GM04503 (cell line): Measurements from ENCODE around the gene CACNA1D.

Experiments
- DNase-seq: peaks from one replicate; pipeline ENCODE4 v3.0.0-alpha.2; 2012; ENCODE audit warnings: low read depth

Gene CACNA1D

DNA sequence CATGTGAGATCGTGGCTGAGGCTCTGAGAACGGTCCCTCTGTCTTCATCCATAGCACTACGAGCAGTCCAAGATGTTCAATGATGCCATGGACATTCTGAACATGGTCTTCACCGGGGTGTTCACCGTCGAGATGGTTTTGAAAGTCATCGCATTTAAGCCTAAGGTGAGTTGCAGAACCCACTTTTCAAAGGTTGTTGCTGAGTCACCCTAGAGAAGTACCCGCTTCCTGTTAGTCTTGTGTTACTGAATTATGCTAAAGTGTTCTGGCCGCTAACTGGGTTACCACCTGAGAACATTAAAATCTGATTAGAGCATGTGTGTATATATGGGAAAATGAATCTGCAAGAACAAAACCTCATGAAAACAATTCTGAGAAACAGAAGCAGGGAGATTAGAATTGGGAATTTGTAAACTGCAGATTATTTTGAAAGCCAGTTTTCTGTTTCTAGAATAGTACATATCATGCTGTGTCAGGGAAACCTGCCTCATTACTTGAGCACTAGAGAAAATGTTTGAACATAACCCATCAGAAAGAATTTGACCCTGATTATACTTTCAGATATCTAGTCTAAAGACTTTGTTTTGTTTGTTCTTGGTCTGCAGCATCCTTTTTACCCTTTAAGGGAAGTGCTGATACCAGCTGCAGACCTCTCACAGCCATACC, 259.2 kb downstream of the CACNA1D start:
- DNase-seq = no peak

DNA sequence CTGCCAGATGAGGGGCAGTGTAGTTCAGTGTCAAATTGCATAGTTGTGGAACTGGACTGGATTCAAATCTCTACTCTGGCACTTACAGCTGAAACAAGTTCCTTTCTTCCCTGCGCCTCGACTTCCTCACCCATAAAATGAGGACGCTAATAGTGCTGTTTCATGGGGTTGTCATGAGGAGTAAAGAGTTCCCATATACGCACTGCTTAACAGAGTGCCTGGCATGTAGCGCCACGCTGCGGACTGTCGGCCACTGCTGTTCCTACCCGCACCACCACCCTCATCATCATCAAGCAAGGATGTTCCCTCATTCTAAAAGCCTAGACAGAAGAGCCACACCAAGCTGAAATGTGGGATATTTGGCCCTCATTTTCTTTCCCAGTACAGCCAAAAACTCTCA, 259.9 kb downstream of the CACNA1D start:
- no peak for DNase-seq

DNA sequence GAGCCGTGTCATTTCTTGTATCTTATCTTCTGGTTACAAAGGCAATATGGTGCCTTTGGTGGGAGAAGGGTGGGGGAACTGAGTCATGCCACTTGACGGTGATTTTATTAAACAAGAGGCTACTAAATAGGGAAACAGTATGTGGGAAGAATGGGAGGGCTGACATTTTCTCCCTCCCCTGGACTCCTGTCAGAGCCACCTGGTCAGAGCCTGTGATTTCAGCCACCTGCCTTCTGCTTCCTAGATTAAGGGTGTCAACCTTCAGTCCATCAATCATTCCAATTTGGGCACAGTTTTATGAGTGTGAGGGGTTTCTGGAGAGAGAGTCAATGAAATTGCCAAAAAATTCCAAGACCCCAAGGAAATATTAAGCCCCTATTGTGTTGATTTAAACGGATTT, 264.4 kb downstream of the CACNA1D start:
- no peak for DNase-seq

DNA sequence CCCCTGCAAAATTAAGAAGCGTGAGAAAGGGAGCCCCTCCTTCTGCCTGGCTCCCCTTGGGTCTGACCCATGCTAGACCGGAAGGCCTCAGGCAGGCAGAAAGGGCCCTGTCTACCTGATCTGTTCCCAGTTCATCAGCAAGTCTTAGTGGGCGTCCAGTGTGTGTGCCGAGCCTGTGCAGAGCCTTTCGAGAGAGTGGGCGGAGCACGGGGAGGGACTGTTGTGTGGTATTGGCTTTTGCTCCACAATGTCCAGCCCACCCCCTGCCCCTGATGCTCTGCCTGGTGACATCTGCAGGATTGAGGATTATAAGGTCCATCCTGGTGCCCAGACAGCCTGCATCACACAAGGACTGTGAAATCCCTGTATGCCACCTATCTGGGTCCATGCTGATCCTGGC, 268.9 kb downstream of the CACNA1D start:
- DNase-seq = no peak

DNA sequence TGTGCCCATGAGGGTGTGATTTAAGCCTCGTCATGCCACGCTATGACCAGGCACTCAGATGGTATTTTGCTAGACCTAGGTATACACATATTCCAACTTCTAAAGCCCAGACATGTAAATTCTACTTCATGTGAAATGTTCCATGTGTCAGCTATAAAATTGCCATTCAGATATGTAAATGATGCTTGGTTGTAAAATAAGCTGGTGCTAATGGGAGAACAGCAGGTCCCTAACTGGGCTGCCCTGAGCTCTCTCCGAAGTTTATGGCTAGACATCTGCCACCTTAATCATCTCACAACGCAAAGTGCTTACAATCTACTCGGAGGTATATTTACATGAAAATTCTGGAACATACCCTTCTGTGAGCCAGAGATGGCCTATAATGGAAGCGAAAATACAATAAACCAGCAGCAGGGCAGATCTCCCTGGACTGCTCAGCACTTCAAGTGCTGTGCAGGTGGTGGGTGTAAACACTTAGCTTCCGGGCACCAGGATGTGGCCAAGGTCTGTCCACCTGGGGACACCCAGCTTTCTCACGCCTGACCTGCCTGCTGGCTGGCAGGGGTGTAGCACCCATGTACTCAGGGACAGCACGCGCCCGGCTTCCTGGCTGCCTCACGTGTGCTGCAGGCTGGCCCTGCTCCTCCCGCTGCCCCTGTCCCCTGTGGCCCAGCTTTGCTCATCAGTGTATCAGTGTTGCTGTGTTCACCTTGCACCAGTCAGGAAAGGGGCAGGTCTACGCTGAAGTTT, 269.8 kb downstream of the CACNA1D start:
- DNase-seq = no peak

DNA sequence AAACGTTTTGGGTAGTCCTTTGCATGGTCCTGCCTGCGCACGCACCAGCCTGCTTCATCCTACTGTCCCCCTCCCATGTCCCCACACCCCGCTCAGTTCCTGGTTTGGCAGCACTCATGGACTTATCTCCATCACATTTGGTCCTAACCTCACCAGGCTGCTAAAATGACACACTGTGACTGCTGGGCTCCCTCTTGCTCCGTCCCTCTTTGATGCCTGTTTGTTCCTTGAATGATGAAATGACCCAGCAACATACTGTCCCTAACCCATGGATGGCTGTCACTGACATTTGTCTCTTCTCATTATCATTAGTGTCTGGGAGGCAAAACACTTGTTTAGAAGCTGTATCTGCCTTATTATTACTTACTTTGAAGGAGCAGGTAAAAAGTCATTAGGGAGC, 271.3 kb downstream of the CACNA1D start:
- no peak for DNase-seq

DNA sequence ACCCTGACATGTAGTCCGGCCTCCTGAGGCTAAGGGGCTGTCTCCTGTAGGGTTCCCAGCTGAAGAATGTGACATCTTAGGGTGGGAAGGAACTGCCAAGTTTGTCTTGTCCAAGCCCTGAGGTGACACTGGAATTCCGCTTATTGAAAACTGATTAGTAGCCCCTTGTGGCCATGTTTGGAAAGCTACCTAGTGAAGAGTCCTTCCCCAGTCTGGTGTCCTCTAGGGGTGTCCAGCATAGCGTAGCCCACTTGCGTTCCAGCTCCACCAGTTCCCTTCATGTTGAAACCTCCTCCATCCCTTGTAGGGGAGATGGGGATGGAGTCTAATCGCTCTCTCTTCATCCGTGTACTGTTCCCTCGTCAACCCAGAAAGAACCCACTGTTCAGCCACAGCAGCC, 272.3 kb downstream of the CACNA1D start:
- no peak for DNase-seq

DNA sequence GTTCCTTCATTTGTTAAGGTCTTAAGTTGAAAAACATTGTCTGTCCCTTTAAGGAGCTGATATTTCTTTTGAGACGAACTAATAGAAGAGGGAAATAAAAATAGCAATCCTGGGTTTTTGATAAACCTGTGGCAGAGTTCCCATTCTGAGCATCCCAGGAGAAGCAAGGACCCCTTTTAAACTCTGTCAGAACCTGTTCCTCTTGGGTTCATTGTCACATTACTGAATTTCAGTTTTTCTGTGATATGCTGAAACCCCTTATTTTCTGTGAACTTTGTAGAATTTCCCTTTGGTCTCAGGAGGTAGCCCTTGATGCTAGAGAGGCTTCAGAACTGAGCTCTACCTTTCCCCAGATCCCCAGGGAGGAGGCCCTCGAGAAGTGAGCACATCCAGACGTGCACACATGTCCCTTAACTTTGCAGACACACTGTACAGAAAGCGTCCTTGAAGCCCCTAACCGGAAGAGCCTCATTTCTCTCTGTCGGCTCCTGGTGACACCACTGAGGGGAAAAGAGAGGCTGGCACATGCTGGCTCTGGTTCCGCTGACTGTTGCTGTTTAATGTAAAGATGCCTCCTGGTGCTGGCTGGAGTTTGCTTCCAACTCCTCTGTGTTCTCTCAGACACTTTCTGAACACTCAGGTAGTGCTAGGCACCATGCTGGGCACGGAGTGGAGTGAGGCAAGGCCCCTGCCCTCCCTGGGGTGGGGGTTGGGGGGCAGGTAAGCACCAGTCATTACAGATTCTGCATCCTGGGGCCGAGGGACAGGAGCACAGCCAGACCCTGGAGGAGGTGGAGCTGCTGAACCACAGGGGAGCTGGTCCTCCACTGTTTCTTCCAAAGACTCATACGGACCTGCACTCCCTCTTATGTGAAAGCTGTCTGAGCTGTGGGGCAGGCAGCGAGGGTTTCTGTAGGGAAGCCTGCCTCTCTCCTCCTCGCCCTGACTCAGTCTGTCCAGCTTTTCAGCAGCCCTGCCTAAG, 274.4 kb downstream of the CACNA1D start:
- DNase-seq = no peak

DNA sequence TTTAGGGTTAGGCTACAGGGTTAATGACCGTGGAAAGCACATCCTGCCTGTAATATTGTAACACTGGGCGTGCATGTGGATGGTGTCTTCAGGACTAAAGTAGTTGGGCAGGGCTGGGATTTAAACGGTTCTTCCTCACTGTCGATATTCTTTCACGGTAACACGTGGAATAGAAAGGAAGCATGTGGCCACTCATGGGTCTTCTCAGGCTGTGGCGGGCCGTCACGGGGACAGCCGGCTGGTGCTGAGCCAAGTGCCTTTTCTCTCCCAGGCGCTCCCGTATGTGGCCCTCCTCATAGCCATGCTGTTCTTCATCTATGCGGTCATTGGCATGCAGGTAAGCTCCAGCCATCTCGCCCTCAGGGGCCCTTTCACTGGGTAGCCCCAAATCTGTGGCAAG, 278.2 kb downstream of the CACNA1D start:
- no peak for DNase-seq

DNA sequence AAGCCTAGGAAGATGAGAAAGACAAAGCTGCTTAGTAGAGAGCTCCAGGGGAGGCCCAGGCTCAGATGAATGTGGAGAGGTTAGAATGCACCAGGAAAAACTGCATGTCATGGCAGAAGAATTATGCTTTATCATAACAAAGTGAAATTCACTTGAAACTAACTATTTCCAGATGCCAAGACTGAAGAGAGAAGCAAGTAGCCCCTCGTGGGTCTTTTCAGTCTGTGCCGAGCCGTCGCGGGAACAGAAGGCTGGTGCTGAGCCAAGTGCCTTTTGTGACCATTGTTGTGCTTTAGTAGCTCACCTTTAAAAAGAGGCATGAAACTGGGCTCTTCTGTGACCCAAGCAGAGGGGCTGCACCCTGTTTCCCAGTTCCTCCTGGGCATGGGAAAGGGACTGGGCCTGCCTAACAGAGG, 278.6 kb downstream of the CACNA1D start:
- DNase-seq = no peak

DNA sequence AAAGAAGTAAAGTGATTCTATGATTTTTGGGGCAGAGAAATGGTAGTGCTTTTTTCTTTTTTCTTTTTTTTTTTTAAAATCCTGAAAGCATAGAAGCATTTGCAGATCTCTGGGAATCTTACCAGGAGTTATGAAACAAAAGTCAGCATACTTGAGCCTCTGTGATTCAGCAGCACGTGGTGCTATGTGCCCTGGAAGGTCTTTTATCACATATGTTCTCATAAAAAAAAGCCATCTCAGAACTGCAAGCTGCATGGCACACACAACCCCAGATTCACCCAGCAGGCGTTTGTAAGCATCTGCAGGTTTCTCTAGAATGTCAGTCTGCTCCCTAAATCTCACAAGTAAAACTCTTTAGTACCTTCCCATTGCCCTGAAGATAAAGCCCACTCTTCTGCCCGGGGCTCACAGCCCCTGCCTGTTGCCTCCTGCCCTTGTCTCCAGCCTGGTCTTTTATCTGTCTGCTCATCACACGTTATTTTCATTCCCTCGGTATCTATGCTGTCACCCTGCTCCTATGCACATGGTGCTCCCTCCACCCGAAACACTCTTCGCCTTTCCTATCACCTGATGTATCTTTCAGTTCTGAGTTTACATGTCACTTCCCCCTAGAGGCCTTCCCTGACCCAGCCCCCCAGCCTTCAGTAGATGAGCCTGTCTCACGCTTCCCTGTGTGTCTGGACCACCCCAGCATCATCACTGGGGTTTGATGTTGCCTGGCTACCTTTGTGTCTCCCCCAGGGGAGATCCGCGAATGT, 279.4 kb downstream of the CACNA1D start:
- peak; percentile 86 for DNase-seq

DNA sequence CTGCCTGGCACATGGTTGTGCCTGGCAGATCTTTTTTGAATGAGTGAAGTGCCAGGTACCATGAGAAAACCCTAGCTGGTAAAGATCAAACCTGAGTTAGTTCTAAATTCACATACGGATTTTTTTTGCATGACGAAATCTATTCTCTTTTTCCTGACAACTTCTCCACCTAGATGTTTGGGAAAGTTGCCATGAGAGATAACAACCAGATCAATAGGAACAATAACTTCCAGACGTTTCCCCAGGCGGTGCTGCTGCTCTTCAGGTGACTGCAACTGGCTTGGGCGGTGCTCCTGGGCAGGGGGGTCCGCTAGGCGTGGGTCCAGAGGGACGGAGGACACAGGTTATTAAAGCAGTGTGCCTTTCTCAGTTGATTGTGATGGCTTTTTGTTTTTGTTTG, 280.0 kb downstream of the CACNA1D start:
- no peak for DNase-seq

DNA sequence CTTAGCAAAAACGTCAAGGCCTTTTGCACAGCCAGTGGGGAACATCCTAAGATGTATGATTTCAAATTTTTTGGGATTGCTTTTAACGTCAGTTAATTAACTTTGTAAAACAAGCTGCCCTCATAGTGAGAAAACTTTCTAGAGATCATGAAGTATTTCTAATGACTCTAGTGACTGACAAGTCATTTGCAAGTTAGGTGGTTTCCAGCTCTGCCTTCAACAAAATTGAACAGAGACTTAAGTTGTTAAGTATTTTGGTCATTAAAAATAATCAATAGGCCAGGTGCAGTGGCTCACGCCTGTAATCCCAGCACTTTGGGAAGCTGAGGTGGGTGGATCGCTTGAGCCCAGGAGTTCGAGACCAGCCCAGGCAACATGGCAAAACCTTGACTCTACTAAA, 280.6 kb downstream of the CACNA1D start:
- no peak for DNase-seq

DNA sequence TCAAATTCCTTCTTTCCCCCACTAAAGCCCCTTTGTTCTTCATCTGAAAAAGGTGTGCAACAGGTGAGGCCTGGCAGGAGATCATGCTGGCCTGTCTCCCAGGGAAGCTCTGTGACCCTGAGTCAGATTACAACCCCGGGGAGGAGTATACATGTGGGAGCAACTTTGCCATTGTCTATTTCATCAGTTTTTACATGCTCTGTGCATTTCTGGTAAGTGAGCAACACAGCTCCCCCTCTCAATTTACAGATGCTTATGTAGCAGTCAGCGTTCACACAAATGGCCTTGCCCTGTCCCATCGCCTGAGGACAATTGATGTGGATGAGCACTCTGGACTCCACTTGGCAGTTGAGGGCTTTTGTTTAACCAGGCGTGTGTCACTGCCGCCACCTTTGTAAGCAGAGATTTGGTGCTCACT, 281.4 kb downstream of the CACNA1D start:
- no peak for DNase-seq

DNA sequence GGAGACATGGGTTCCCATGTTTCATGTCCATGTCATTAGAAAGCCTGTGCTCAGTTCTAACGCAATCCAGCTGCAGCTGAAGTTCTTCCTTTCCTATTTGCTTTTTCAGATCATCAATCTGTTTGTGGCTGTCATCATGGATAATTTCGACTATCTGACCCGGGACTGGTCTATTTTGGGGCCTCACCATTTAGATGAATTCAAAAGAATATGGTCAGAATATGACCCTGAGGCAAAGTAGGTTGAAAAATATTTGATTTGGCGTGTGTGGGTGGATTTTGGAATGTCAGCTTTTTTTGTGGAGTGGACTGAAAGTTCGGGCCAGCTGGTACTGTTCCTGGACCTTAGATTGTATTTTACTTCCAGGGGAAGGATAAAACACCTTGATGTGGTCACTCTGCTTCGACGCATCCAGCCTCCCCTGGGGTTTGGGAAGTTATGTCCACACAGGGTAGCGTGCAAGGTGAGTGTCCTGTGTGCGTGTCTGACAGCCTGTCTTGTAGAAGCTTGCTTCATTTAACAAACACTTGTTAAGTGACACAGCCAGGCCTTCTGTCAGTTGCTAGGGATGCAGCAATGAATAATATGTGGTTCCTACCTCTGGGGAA, 282.2 kb downstream of the CACNA1D start:
- DNase-seq = peak; percentile 84

DNA sequence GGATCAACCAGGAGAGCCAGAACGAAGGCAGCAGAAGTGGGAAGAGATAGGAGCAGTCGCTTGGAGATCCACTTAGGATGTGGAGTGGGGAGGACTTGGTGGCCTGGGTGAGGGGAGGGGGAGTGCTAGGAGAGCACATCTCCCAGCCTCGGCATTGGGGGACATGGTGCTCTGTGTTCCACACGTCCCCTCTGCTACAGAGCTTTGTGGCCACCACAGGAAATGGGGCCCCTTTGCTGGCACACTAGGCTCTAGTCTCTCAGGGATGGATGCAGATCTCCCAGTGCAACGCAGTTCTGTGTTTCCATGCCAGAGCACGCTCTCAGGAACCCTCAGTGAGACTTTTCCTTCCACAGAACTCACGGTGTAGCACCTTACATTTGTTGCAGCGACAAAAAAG, 283.1 kb downstream of the CACNA1D start:
- DNase-seq = no peak

DNA sequence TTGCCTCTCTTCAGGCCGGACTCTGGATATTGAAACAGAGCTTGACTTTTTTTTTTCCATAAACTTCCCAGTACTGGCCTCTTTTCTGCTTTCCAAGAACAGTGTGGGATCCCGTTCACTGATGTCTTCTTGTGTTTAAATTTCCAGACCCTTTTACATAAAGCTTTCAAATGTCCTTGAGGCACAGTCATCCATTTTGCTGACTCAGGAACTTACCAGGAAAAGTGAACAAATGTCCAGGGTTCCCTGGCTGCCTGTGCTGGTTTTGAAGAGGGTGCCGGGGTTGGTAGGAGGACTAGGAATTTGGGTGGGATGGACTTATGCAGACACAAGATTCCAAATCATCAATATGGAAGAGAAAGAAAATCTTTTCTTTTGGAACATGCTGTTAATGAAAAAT, 283.7 kb downstream of the CACNA1D start:
- no peak for DNase-seq

DNA sequence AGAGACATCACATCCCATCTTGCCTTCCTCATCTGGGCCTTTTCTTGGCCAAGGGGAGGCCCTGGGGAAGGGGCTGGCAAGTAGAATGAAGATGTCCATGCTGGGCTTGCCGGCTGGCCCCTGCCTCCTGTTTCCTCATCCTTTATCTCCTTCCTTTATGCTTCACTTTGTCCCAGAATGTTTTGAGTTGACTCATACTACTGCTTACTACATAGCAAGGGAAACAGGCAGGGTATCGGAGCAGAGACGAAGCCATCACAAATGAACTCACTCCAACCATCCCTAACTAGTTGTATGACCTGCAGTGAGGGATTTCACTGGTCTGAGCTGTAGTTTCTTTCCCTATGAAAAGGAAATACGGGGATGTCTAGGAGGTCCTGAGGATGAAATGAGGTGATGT, 285.8 kb downstream of the CACNA1D start:
- no peak for DNase-seq

DNA sequence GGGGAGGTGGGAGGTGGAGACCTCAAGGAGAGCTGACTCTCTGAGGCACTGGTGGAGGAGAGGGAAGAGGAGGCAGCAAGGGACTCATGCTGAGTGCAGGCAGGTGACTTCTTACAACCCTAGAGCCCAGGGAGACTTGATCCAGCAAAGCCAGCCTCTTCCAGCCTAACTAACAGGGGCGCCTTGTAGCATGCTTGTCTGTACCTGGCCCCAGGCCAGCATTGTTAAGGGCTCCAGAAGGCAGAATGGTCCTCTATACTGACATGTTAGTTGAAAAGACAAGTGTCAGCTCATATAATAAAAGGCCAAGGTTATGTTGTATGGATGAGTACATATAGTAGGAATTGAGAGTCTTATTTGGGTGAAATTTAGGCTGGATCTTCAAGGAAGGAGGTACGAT, 286.4 kb downstream of the CACNA1D start:
- no peak for DNase-seq

DNA sequence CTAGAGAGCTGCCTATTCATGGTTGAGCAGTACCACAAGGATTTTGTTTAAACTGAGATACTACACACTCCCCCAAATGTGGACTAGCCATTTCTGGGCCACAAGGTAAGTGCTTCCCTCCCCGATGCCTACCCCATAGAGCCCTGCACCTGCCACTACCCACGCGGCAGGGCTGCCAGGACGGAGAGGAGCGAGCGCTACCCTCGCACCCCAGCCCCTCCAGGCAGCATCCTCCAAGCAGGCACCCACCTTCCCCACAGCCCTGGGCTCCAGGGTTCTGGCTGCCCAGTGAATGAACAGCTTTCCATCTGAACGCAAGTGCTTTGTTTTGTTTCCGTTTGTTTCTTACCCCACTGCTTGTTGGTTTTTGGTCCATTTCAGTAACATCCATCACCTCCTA, 292.6 kb downstream of the CACNA1D start:
- DNase-seq = no peak

DNA sequence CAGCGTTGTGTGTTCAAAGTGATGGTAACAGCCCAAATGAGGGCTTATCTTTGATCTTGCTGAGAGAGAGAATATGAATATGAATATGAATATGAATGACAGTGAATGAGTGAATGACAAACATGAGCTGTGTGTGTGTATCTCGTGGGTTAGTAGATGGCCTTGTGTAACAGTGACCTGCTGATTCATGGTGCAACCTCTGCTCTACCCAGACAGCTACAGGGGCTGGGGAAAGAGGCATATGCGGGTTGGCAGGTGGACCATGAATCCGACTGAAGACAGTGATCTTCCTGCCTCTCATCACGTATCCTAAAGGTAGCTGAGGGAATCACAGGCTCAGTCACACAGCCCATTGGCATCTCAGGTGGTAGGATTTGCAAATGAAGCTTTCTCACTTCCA, 293.6 kb downstream of the CACNA1D start:
- DNase-seq = no peak

DNA sequence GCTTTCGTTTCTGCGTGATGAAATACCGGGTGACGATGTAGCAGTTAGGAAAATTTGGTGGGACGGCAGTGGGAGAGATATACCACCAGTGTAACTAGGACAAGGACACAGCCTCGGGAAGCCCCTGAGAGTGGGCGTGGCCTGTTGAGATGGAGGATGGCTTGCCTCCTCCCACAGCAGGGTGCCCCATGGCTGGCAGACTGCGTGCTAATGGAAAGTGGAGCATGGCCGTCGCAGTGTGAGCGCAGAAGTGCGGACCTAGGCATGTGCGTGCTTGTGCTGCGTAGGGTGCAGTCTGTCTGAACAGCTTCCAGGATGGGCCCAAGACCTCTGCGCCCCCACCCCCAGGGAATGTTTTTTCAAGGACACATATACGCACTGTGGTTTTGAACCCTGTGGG, 295.0 kb downstream of the CACNA1D start:
- DNase-seq = no peak
